K562 (cell line): ENCODE data around the gene PTTG1IP. TPM values are rescaled to one million over a fixed set of nuclear protein-coding genes. Genes with fewer than 3 reads are reported as not detected.

ENCODE experiments used
- ATF7 ChIP-seq: fragments of 450-650 bp; IDR thresholded peaks from 2 replicates; pipeline ENCODE4 v1.7.1; 2014; ENCODE audit warnings: mild to moderate bottlenecking, moderate library complexity
- BCOR ChIP-seq: fragments of 450-650 bp; IDR thresholded peaks from 2 replicates; pipeline ENCODE4 v1.6.1; 2016
- CBX8 ChIP-seq: fragments of 200-600 bp; sonication (generic); IDR thresholded peaks from 2 replicates; pipeline ENCODE4 v1.6.1; 2012; ENCODE audit warnings: borderline replicate concordance, mixed run types, low read depth, mild to moderate bottlenecking, moderate library complexity, mixed read lengths, low read length, control low read depth, inconsistent platforms; ENCODE audit not compliant: poor library complexity, severe bottlenecking; ENCODE audit errors: extremely low read depth
- EGR1 ChIP-seq: fragments of 450-650 bp; conservative IDR thresholded peaks from 2 replicates; pipeline ENCODE4 v1.6.1; 2017; ENCODE audit warnings: mild to moderate bottlenecking
- FUS ChIP-seq: fragments of 200-400 bp; formaldehyde crosslinking; optimal IDR thresholded peaks from 2 replicates; pipeline ENCODE3; 2017; ENCODE audit warnings: low read depth, low read length
- MXI1 ChIP-seq: IDR thresholded peaks from 2 replicates; pipeline ENCODE4 v1.6.1; 2011; ENCODE audit warnings: low read depth, mild to moderate bottlenecking, improper control_type of control experiment, low read length
- NFIX ChIP-seq: fragments of 250-450 bp; sonication (Bioruptor Pico); IDR thresholded peaks from 2 replicates; pipeline ENCODE4 v1.4.0; 2020; ENCODE audit warnings: low read depth, mild to moderate bottlenecking, moderate library complexity
- NONO ChIP-seq, 2 experiments: fragments of 200-400 bp in 1 of 2; fragments of 450-650 bp in 1 of 2; formaldehyde crosslinking in 1 of 2; IDR thresholded peaks; 2 replicates each; pipeline ENCODE4 v1.6.1; 2017; ENCODE audit warnings: low read depth in 2 of 2, mild to moderate bottlenecking in 2 of 2, moderate library complexity in 2 of 2, low read length in 1 of 2
- POLR2A ChIP-seq: fragments of 450-650 bp; conservative IDR thresholded peaks from 2 replicates; pipeline ENCODE4 v1.6.1; 2016
- POLR2AphosphoS5 ChIP-seq: IDR thresholded peaks from 2 replicates; pipeline ENCODE4 v1.6.1; 2011; ENCODE audit warnings: mild to moderate bottlenecking, low read depth, low read length, moderate library complexity; ENCODE audit not compliant: control insufficient read depth, insufficient read depth
- TEAD1 ChIP-seq, 2 experiments: fragments of 450-650 bp in 1 of 2; sonication (generic) in 1 of 2; formaldehyde crosslinking; IDR thresholded peaks; 2 replicates each; pipeline versions ENCODE4 v1.4.0 to v1.8.0; 2020 to 2022; ENCODE audit warnings: mild to moderate bottlenecking in 2 of 2, missing genetic modification reagents in 1 of 2
- TOE1 ChIP-seq, 2 experiments: fragments of 450-650 bp in 1 of 2; sonication (generic) in 1 of 2; formaldehyde crosslinking in 1 of 2; IDR thresholded peaks; 2 replicates each; pipeline versions ENCODE4 v1.7.1 to v1.8.0; 2016 to 2022; ENCODE audit warnings: borderline replicate concordance in 2 of 2, mild to moderate bottlenecking in 2 of 2, antibody characterized with exemption in 1 of 2, inconsistent platforms in 1 of 2, low read depth in 1 of 2, missing genetic modification reagents in 1 of 2, moderate library complexity in 1 of 2
- ZBTB1 ChIP-seq: sonication (generic); formaldehyde crosslinking; IDR thresholded peaks from 2 replicates; pipeline ENCODE4 v1.8.1; 2023; ENCODE audit warnings: missing genetic modification reagents, low read depth, mild to moderate bottlenecking, borderline replicate concordance
- ZNF143 ChIP-seq: sonication (generic); formaldehyde crosslinking; IDR thresholded peaks from 2 replicates; pipeline ENCODE4 v1.9.0; 2022; ENCODE audit warnings: mild to moderate bottlenecking, missing genetic modification reagents
- ZNF778 ChIP-seq: fragments of 450-650 bp; formaldehyde crosslinking; IDR thresholded peaks from 2 replicates; pipeline ENCODE4 v1.4.0; 2020; ENCODE audit warnings: mild to moderate bottlenecking, moderate library complexity
- ZZZ3 ChIP-seq: fragments of 450-650 bp; IDR thresholded peaks from 2 replicates; pipeline ENCODE4 v1.6.1; 2016; ENCODE audit warnings: antibody characterized with exemption, mild to moderate bottlenecking, moderate library complexity
- polyA plus RNA-seq, 8 experiments: library from polyadenylated mRNA; depleted of rRNA in 4 of 8; stranded (reverse) in 5 of 8; unstranded in 3 of 8; fragments of >200 nt; fragmentation: Nextera tagmentation in 2 of 8; fragmentation: Illumina TruSeq in 1 of 8; extraction: Ambion mirVana in 2 of 8; extraction: Trizol in 1 of 8; gene quantifications; 2 replicates each; pipeline versions ENCODE4 v1.2.1 to v1.2.3, GENCODE V29; 2011 to 2014; ENCODE audit warnings: inconsistent platforms in 1 of 8, missing spikeins in 1 of 8
- total RNA-seq, 7 experiments: library from RNA; depleted of rRNA in 6 of 7; stranded (reverse); fragments of >200 nt in 6 of 7; fragmentation: Illumina TruSeq in 2 of 7; extraction: Trizol in 2 of 7; gene quantifications; 2 replicates each; pipeline versions ENCODE4 v1.2.1 to v1.2.3, GENCODE V29; 2011 to 2021; ENCODE audit warnings: low replicate concordance in 1 of 7
- TF ChIP-seq, protein P1 (sequence below): fragments of 250-450 bp; sonication (Bioruptor Pico); IDR thresholded peaks from 2 replicates; pipeline ENCODE4 v1.4.0; 2020; ENCODE audit warnings: mild to moderate bottlenecking
- TF ChIP-seq, protein P2 (sequence below), 2 experiments: fragments of 250-450 bp in 1 of 2; fragments of 450-650 bp in 1 of 2; sonication (Bioruptor Pico) in 1 of 2; IDR thresholded peaks; 2 replicates each; pipeline versions ENCODE4 v1.6.1 to v1.8.0; 2016 to 2021; ENCODE audit warnings: mild to moderate bottlenecking in 2 of 2, moderate library complexity in 2 of 2, missing compliant biosample characterization in 1 of 2, missing genetic modification characterization in 1 of 2

Gene PTTG1IP
- total and polyA plus RNA-seq, 9 of the 15 experiments (the other 6 are each of a cell fraction or from before 2014, with no cell fraction given), result 5.0 to 99.3 (median 82.4) TPM

DNA sequence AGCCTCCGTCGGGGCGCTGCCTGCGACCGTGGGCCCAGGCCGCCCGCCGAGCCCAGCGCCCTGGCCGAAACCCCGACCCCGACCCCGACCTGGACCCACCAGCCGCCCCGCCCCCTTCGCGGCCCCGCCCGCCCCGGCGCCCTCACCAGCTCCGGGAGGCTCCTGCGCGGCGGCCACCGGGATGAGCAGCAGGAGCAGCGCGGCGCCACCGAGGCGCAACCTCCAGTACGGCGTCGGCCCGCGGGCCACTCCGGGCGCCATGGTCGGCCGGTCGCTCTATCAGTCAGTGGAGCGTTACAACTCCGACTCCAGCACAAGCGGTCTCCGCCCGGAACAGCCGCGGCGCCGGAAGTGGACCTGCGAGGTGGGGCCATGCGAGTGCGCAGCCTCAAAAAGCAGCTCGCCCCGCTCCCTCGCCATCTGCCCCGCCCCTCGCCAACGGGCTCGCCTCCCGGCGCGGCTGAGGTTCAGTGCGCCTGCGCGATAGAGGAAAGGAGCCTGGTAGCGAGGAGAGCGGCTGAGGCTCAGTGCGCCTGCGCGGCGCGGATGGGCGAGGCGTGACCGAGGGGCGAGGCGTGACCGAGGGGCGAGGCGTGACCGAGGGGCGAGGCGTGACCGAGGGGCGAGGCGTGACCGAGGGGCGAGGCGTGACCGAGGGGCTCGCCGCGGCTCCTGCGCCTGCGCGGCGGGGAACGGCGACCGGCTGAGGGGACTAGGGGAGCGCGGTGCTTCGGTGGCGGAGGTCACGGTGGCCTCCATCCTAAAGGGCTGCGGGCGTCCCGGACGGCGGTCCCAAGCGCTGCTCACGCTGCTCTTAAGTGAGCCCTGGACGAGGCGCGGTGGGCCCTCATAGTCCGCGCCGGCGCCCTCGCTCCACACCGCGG lies at the start of gene PTTG1IP (continued):
- TF ChIP-seq BCOR (no peak; the same call in 1 of the 2 replicates), POLR2A (peak; percentile 78), ATF7 (peak; percentile 77; the same call in 1 of the 2 replicates), CBX8 (no peak), MXI1 (peak; percentile 69), TEAD1 (CRISPR knock-in tag; IDR thresholded peaks at IDR 0.05) (no peak), ZBTB1 (peak; percentile 64; the same call in 1 of the 2 replicates), NFIX (CRISPR knock-in tag) (no peak), ZNF143 (CRISPR knock-in tag) (no peak), NONO (IDR thresholded peaks at IDR 0.05; ENCODE audit: low read depth in 2 of 2, low read length in 1 of 2) (peak in 1 of 2 experiments; percentile 56; a peak in 1 of 4 replicates), ZZZ3 (no peak), TOE1 (IDR thresholded peaks at IDR 0.05; ENCODE audit: borderline replicate concordance) (no peak), TOE1 (CRISPR knock-in tag; IDR thresholded peaks at IDR 0.05; ENCODE audit: borderline replicate concordance, low read depth) (0 out of 2 replicates have a peak, but pooled peaks have one; percentile 28), EGR1 (no peak), FUS (peak; percentile 28), ZNF778 (CRISPR knock-in tag) (no peak), POLR2AphosphoS5 (peak; percentile 62)
- TF ChIP-seq, protein P1, sequence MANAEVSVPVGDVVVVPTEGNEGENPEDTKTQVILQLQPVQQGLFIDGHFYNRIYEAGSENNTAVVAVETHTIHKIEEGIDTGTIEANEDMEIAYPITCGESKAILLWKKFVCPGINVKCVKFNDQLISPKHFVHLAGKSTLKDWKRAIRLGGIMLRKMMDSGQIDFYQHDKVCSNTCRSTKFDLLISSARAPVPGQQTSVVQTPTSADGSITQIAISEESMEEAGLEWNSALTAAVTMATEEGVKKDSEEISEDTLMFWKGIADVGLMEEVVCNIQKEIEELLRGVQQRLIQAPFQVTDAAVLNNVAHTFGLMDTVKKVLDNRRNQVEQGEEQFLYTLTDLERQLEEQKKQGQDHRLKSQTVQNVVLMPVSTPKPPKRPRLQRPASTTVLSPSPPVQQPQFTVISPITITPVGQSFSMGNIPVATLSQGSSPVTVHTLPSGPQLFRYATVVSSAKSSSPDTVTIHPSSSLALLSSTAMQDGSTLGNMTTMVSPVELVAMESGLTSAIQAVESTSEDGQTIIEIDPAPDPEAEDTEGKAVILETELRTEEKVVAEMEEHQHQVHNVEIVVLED (CRISPR knock-in tag), result peak; percentile 19; the same call in 1 of the 2 replicates
- TF ChIP-seq, protein P2, sequence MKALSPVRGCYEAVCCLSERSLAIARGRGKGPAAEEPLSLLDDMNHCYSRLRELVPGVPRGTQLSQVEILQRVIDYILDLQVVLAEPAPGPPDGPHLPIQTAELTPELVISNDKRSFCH (CRISPR knock-in tag; IDR thresholded peaks at IDR 0.05), result no peak
- TF ChIP-seq, protein P2 (tag; IDR thresholded peaks at IDR 0.05), result peak; percentile 88; the same call in 1 of the 2 replicates
